Amygdala (tissue), 56 donors: ENCODE data around the gene EMX2.
"Not testable (repeated sequence)": the region's sequence is repeated elsewhere in the genome, so short reads cannot be mapped to it uniquely, and the experiment has no call there.

Source experiments
- DNase-seq, 56 donors: peaks; one replicate each; lab custom pipeline; 2025; lab: John Stamatoyannopoulos, UW

Gene EMX2

DNA sequence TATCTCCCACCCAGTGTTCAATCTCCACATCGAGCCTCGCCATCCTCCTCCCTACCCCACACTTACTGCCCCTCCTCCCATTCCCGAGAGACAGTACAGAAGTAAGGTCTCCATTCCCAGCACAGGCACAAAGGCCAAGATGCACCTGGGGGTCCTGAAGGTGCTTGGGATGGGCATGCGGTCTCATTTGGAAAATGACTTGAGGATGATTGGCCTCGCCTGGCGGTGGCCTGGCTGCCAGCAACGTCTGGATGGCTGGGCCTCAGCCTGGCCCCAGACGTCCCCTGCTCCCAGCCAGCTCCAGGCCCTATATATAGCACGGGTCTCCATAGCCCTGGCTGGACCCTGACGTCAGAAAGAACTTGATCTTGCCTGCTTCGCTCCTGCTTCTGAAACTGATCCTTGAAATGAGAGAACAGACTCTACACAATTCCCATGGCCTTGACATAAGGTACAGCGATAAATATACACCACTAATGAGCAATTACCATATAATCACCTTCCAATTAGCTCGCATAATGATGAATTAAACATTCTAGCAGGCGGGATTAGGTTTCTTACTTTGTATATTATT is 11.8 kb downstream of the EMX2 start:
- no peak for DNase-seq

DNA sequence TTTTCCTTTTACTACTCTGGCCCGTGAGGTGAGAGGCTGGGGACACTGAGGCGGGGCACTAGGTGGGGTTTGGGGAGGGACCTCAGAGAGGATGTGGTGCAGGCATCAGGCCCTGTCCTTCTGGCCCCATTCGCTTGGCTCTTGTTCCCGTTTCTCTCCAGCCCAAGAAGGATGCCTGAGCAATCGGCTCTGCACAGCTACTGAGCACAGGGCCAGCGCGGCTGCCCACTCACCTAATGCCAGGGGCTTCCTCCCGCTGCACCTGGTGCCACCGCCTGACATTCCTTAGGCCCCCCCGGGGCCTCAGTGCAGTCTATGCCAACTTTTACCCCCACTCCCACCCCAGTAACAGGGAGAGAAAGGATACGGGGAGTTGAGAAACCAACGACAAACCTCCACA is 12.5 kb downstream of the EMX2 start:
- no peak for DNase-seq

DNA sequence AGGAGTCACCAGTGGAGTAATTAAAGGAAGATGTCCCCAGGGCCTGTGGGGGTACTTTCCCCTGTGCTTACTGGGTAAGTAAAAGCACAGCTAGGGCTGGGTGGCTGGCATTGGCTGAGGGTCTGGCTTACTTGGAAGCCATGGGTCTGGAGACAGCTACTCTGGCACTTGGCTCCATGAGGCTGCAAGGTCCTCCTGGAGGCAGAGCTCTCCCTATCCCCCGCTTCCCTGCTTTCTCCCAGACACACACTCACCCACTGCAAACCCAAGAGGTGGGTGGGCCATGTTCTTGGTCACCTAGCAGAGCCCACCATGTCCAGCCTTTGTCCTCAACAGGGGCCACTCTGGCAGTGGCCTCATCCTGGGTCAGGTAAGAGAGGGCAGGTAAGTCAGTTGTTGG is 13.3 kb downstream of the EMX2 start:
- DNase-seq = no peak

DNA sequence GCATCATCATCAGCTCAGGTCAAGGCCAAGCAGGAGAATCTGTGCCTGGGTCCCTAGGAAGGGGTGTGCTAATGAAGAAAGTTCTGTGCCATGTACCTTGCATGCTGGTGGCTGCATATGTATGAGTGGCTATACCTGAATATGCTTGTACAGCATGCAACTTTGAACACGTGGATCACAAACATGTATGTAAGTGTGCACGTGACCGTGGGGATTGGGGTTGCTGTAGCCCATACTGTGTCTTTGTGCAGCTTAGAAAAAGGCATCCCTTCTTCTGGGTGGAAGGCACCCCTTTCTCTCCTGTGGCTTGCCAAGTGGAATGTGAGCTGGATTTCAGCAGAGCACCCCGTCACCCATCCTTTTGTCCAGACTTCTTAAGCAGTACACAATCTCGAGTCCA is 13.8 kb downstream of the EMX2 start:
- DNase-seq = no peak

DNA sequence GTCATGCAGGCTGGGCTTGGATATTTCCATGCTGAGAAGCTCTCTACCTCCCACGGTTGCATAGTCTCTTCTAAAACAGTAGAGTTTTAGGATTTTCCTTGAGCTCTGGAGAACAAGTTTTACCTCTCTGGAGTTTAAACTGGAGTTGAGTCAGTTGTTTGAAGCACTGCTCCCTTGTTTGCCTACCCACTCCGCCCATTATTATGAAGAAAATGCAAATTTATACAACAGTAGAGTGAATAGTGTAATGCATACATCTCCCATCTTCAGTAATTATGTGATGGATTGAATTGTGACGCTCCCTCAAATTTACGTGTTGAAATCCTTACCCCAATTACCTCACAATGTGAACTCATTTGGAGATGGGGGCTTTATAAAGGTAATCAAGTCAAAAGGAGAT is 17.2 kb downstream of the EMX2 start:
- DNase-seq = no peak

DNA sequence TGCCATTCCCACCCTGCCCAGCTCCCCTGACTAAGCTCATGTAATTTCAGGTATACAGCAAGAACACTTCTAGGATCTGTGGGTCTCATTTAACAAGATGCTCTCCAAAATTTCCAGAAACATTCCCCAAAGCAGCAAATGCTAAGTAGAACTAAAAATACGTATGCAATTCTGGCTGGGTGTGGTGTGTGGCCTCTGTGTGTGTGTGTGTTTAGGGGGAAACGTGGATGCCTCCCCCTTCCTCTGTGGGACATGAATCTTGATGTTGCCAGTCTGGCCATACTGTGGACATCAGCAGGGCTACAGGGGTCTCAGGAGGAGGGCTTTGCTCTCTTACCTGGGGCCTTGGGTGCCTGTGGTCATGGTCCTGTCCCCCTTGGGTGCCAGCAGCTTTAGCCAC is 18.4 kb downstream of the EMX2 start:
- DNase-seq = no peak

DNA sequence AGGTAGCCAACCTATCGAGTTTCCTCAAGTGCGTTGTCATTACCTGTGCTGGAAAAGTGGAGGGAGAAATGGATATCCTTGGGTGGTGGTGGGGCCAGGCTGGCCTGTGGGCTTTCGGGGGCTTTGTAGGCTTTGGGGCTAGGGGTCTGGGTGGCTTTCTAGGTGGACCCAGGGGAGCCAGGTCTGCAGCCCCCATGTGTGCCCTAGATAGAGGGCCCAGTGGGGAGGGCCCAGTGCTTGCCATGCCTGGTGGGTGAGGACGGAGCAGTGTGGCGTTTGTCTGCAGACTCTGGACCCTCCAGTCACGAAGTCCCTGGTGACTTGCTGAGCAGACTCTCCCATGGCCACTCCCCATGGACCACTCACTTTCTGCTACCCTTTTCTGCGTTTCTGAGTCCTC is 19.7 kb downstream of the EMX2 start:
- no peak for DNase-seq

DNA sequence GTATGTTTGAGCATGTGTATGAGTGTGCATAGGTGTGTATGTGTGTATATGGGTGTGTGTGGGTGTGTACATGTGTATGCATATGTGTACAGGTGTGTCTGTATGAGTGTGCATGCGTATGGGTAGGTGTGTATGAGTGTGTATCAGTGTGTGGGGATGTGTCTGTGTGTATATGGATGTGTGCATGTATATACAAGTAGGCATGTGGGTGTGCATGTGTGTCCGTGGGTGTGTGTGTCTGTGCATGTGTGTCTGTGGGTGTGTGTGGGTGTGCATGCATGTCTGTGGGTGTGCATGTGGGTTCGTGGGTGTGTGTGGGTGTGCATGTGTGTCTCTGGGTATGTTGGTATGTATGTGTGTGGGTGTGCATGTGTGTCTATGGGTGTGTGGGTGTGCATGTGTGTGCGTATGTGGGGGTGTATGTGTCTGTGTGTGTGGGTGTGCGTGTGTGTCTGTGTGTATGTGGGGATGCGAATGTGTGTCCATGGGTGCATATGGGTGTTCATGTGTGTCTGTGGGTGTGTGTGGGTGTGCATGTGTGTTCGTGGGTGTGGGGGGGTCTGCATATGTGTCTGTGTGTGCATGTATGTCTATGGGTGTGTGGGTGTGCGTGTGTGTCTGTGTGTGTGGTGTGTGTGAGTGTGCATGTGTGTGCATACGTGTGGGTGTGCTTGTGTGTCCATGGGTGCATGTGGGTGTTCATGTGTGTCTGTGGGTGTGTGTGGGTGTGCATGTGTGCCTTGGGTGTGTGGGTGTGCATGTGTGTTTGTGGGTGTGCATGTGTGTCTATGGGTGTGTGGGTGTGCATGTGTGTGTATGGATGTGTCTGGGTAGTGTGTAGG is 20.6 kb downstream of the EMX2 start:
- DNase-seq = no peak

DNA sequence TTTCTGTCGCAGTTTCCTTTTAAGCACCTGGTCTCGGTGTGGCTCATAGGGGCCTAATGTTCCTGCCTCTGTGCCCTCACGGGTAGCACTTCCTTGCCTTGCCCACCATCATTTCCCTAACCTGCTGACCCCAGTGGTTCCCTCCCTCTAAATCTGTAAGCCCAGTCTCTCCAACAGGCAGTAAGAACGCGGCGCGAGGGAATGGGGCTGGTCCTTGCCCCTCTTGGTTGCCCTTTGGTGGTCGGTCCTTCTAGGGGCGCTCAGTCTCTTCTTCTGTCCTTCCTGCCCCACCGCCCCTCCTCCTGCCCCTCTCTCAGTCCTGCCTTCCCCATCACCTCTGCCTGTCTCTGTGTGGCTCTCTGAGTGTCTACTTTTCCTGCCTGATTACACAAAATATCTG is 21.2 kb downstream of the EMX2 start:
- no peak for DNase-seq

DNA sequence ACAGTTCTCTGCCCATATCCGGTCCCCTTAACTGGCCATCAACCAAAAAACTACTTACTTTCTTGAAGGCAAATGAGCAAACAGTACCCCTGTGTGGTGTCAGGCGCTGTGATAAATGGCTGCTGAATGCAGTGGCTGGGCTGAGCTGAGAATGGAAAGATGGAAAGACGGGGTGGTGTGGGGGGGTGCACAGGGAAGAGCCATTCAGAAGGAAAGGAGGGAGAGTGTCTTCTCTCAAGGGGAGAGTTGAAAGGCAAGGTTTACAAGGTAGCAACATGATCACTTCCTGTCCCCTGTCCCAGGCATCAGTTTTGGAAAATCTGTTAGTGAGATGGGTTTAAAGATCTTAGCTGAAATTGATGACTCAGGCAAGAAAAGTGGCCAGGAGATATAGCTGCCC is 22.5 kb downstream of the EMX2 start:
- DNase-seq = no peak

DNA sequence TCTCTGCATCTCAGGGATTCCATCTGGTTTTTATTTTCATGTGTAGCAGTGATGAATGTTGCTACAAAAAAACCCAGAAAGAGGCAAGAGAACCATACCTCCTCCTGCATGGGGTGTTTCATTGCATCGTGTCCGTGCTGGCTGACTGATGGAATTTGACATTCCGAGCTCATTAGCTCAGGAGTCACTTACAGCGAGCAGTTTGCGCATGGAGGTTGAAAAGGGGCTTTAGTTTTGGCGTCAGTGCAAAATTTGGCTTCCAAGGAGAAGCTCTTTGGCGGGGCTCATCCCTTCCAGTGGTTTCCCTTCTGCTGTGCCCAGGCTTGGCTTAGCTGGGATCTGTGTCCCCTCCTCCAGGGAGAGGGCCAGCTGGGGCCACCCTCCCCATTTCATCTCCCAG is 25.8 kb downstream of the EMX2 start:
- no peak for DNase-seq

DNA sequence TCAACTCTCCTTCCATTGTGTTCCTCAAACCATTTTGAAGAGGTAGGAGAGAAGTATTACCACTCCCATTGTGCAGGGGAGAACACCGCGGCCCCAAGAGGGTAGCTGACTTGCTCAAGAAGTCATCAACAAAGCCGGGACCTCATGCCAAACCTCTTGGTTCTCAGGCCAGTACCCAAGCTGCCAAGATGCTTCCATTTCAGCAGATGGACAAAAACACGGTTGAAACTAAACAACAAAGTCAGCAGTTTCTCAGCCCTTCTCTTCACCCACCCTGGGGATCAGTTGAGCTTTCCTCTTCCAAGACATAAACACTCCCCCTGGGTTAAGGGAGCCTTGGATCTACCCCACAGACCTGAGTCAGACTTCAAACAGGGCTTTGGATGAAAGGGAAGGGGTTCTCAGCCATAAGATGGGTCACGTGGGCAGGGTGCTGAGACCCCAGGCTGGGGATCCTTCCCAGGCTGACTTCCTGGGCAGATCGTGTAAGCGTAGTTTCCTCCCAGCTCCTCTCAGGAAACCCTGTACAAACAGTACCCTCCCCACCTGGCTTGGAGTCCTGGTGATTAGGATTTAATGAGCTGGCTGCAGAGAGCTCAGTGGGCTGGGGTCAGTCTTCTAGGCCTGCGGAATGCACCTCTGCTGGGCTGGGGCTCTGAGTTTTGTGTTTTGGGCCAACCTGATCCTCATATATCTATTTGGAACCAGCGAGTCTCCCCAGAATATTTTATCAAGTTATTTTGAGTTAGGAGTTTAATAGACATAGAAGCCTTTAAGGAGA is 27.3 kb downstream of the EMX2 start:
- no peak for DNase-seq

DNA sequence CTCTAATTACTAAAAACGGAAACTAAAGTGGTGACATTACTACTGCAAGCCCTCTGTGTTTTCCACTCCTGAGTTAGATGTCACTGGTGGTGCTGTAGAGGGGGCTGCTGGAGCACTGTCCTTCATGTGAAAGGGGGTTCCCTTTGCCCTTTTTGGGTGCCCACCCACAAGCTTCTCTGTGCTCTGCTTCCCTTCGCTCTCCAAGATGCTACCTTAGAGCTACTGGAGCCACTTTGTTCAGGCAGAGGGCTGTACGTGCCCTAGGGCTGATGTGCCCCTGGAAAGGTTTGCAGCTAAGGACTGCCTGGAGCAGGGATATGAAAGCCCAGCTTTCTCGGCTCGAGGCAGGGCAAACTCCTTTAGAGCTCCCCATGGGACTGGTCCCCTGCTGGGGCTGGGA is 28.3 kb downstream of the EMX2 start:
- DNase-seq = no peak

DNA sequence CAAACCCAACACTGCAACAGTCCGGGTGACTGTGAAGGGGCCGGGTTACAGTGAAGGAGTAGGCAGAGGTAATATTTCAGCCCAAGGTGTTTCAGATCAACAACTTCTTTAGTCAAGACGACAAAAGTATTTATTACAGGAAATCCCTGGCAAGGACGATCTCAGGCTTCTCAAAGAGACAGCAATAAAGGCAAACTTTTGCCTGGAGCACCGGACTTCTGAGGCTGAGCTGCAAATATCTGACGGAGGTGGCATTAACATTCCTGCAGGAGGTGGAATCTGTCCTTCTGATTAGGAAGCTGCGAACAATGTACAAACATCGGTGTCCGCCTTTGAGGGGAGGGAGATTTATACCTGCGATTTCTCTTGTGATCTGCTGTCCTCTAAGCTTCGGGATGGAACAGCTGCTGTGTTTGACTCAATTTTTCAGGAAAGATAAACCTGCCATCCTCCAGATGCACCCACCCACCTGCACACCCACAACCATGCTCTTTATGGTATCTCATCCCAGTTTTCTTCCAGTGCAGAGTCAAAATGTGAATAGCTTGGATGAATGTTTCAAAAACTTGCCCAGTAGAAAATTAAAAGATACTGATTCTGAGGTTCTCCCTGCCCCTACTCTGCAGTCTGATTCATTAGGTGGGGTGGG is 32.1 kb downstream of the EMX2 start:
- no peak for DNase-seq

DNA sequence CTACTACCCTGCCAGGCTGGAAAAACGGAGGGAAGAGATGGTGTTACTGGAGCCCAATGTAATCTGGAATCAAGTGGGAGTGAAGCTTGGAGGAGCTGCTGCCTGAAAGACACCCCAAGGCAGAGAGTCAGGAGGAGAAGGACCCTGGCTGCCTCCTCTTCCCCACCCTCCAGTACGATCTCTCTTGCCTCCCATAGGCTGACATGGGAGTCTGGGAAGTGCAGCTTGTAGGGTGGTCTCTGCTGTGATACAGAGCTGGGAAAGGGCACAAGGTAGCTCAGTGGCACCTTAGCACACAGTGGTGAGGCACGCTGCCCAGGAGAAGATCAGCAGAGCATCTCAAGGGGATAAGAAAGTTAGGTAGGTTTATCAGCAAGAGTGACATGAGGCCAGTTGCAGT is 35.9 kb downstream of the EMX2 start:
- DNase-seq = no peak

DNA sequence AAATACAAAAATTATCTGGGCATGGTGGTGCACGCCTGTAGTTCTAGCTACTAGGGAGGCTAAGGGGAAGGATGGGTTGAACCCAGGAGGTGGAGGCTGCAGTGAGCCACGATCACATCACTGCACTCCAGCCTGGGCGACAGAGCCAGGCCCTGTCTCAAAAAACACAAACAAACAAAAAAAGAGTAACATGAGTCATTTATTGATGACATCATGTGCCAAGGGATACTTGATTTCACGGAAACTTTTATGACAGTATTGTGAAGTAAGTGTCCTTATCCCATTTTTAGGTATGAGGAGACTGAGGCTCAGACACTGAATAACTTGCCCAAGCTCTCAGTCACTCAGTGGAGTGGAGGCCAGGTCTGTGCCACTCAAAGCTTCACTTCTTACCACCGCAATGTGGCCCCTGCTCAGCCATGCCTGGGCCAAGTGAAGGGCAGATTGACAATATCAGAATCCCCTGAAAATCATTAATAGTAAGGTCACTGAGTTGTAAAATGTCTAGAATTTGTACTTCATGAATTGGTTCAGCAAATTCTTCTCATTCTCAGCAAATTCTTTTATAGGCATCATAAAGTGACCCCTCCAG is 36.5 kb downstream of the EMX2 start:
- no peak for DNase-seq

DNA sequence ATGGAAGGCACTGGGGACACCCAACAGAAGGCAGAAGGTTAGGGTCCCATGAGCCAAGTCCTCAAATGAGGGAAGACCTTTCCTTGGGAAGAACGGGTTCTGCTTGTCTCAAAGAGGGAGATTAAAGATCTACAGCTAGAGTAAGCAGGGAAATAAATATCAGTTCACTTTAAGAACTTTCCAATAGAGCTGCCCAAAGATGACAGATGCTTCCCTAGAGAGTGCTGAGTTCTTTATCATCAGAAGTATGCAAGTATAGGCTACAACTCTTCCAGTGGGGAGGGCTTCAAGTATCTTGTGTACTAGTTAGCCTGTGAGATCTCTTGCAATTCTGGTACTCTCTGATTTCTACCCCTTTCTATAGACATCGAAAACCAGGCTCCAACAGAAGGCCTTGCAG is 39.4 kb downstream of the EMX2 start:
- DNase-seq = no peak

DNA sequence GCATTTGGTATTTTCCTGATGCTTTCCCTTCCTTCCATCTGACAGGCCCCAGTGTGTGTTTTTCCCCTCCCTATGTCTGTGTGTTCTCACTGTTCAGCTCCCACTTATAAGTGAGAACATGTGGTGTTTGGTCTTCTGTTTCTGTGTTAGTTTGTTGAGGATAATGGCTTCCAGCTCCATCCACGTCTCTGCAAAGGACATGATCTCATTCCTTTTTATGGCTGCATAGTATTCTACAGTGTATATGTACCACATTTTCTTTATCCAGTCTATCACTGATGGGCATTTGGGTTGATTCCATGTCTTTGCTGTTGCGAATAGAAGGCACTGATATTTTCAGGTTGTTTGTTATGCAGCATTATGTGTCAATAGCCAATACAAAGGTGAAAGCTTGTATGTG is 42.3 kb downstream of the EMX2 start:
- not testable (repeated sequence) for DNase-seq

DNA sequence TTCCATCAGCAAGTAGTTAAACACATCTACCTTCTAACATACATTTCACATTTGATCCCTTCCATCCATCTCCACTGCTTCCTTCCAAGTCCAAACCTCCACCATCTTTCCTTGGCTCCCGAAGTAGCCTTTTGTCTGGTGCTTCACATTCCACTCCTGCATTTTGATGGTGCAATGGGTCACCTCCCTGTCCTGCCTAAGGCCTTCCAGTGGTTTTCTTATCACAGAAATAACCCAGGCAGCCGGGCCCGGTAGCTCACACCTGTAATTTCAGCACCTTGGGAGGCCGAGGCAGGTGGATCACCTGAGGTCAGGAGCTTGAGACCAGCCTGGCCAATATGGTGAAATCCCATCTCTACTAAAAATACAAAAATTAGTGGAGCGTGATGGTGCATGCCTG is 44.5 kb downstream of the EMX2 start:
- DNase-seq = no peak

DNA sequence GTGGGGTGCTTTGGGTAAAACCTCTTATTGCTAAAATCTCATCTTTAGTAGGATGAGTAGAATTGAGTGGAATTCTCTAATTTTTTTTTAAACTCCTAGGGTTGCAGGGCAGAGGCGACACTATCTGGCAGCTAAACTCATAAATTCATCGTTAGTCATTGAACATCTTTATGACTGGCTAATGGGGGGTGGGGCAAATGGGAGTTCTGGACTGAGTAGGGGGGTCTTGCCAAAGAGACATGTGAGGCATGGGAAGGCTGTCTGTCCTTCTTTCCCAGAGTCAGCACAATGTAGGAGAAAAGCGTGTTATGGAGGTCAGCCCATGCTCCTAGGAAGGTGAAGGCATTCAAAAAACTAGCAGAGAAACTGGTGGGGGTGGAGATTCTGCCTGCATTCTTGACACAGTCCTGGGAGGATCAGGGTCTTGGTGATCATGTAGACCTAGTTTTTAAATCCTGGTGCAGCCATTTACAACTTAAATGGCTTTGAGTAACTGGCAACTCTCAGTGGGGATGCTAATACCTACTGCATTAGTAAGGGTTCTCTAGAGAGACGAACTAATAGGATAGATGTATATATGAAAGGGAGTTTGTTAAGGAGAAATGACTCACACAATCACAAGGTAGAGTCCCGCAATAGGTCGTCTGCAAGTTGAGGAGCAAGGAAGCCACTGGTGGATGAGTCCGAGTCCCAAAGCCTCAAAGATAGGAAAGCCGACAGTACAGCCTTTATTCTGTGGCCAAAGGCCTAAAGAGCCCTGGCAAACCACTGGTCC is 47.7 kb downstream of the EMX2 start:
- DNase-seq = no peak
